K562 (cell line): ENCODE data around the gene CEP68. TPM values are rescaled to one million over a fixed set of nuclear protein-coding genes. Genes with fewer than 3 reads are reported as not detected.
"Not testable (repeated sequence)": the region's sequence is repeated elsewhere in the genome, so short reads cannot be mapped to it uniquely, and the experiment has no call there.

ENCODE experiments used
- ATAC-seq: fragments of 200-7000 bp; cut with Tn5 transposase; 3 replicates; pipeline ENCODE4 v1.9.1; 2020; ENCODE audit warnings: moderate library complexity
- BruUV-seq: library from RNA; stranded (reverse); fragments of 400-500 nt; replicated peaks from 2 replicates; lab custom pipeline; 2021; lab: Mats Ljungman, UMichigan
- CTCF ChIA-PET: fragments of 300-600 bp; formaldehyde crosslinking; extraction: SDS; loops from one replicate; lab custom pipeline; 2021; ENCODE audit warnings: low intra/inter-chr PET ratio; lab: Yijun Ruan, JAX
- POLR2A ChIA-PET: fragments of 300-600, 350-650 bp; sonication (Branson Sonifier 250); formaldehyde crosslinking; extraction: SDS; loops from one replicate; lab custom pipeline; 2021; ENCODE audit warnings: antibody characterized with exemption, inconsistent platforms; lab: Yijun Ruan, JAX
- DNase-seq, 4 experiments: peaks; one replicate each; pipeline versions ENCODE4 v3.0.0 to v3.0.0-alpha.2; 2011 to 2018; ENCODE audit warnings: low spot score in 3 of 4, mixed read lengths in 3 of 4; ENCODE audit errors: extremely low read depth in 1 of 4
- FAIRE-seq: peaks from 2 replicates; lab custom pipeline; 2011; peaks lifted over from hg19 to GRCh38; lab: Jason Lieb, UNC
- H2AFZ ChIP-seq: 2 replicates; pipeline ENCODE4 v1.6.0; 2011; ENCODE audit warnings: low read depth, low read length, control low read depth, inconsistent platforms
- H3K27ac ChIP-seq: fragments of 200-600 bp; 3 replicates; pipeline ENCODE4 v1.8.0; 2011; ENCODE audit warnings: low read depth, mild to moderate bottlenecking, control low read depth, inconsistent platforms, low read length, moderate library complexity, mixed read lengths; ENCODE audit errors: extremely low read depth
- H3K27me3 ChIP-seq, 2 experiments: fragments of 300-600 bp in 1 of 2; 2 replicates in 1 of 2; 3 replicates in 1 of 2; pipeline versions ENCODE4 v1.6.0 to v1.8.0; 2011; ENCODE audit warnings: inconsistent platforms in 2 of 2, low read length in 2 of 2, mild to moderate bottlenecking in 1 of 2, mixed read lengths in 1 of 2, moderate library complexity in 1 of 2; ENCODE audit not compliant: control insufficient read depth in 2 of 2, insufficient read depth in 2 of 2
- H3K36me3 ChIP-seq: fragments of 300-600 bp; 3 replicates; pipeline ENCODE4 v1.8.0; 2011; ENCODE audit warnings: mild to moderate bottlenecking, low read length, inconsistent platforms; ENCODE audit not compliant: control insufficient read depth, insufficient read depth
- H3K4me1 ChIP-seq, 2 experiments: fragments of 200-600 bp in 1 of 2; replicated peaks in 1 of 2; 2 replicates in 1 of 2; 3 replicates in 1 of 2; pipeline versions ENCODE4 v1.5.1 to v1.8.0; 2011; ENCODE audit warnings: inconsistent platforms in 2 of 2, low read length in 2 of 2, mild to moderate bottlenecking in 1 of 2, mixed read lengths in 1 of 2, moderate library complexity in 1 of 2; ENCODE audit not compliant: control insufficient read depth in 2 of 2, insufficient read depth in 2 of 2
- H3K4me2 ChIP-seq: 2 replicates; pipeline ENCODE4 v1.6.1; 2011; ENCODE audit warnings: low read length, control low read depth, inconsistent platforms, mixed read lengths; ENCODE audit not compliant: insufficient read depth
- H3K4me3 ChIP-seq: fragments of 200-600 bp; sonication (generic), shearing (Covaris generic); 2 replicates; pipeline ENCODE4 v1.5.1; 2016; ENCODE audit warnings: control low read depth, inconsistent platforms
- H3K79me2 ChIP-seq: fragments of 200-600 bp; 3 replicates; pipeline ENCODE4 v1.8.0; 2011; ENCODE audit warnings: low read length, inconsistent platforms; ENCODE audit not compliant: control insufficient read depth, insufficient read depth
- H3K9ac ChIP-seq, 2 experiments: 2 replicates each; pipeline versions ENCODE4 v1.6.0 to v1.6.1; 2011; ENCODE audit warnings: low read depth in 2 of 2, low read length in 2 of 2, control low read depth in 1 of 2, inconsistent platforms in 1 of 2, mild to moderate bottlenecking in 1 of 2, mixed read lengths in 1 of 2; ENCODE audit not compliant: insufficient read depth in 1 of 2
- H3K9me1 ChIP-seq: one replicate; pipeline ENCODE4 v1.6.0; 2011; ENCODE audit warnings: inconsistent platforms, mild to moderate bottlenecking, low read length, moderate library complexity; ENCODE audit not compliant: control insufficient read depth, insufficient read depth
- H3K9me3 ChIP-seq: replicated peaks from 2 replicates; pipeline ENCODE4 v1.5.1; 2011; ENCODE audit warnings: low read depth, low read length, inconsistent platforms; ENCODE audit not compliant: control insufficient read depth, insufficient read depth
- H4K20me1 ChIP-seq: replicated peaks from 2 replicates; pipeline ENCODE4 v1.6.1; 2011; ENCODE audit warnings: low read length, inconsistent platforms, mixed read lengths; ENCODE audit not compliant: control insufficient read depth, insufficient read depth
- FUS ChIP-seq: fragments of 200-400 bp; formaldehyde crosslinking; optimal IDR thresholded peaks from 2 replicates; pipeline ENCODE3; 2017; ENCODE audit warnings: low read depth, low read length
- GTF2A2 ChIP-seq: IDR thresholded peaks from 2 replicates; pipeline ENCODE4 v1.6.1; 2016; ENCODE audit warnings: mild to moderate bottlenecking, missing genetic modification characterization, missing compliant biosample characterization
- KDM2B ChIP-seq: fragments of 250-450 bp; sonication (Bioruptor Pico); IDR thresholded peaks from 2 replicates; pipeline ENCODE4 v1.8.0; 2021; ENCODE audit warnings: mild to moderate bottlenecking, moderate library complexity
- NFIC ChIP-seq: fragments of 450-650 bp; IDR thresholded peaks from 2 replicates; pipeline ENCODE4 v1.6.1; 2017; ENCODE audit warnings: mild to moderate bottlenecking, inconsistent platforms
- POLR2H ChIP-seq: IDR thresholded peaks from 2 replicates; pipeline ENCODE4 v1.6.1; 2016; ENCODE audit warnings: missing genetic modification characterization, low read depth, mild to moderate bottlenecking, control low read depth, missing compliant biosample characterization, moderate library complexity
- RBM14 ChIP-seq: fragments of 200-400 bp; formaldehyde crosslinking; IDR thresholded peaks from 2 replicates; pipeline ENCODE4 v1.6.1; 2018; ENCODE audit warnings: low read depth, mild to moderate bottlenecking, low read length, moderate library complexity, borderline replicate concordance; ENCODE audit not compliant: insufficient read depth
- TFAM ChIP-seq: fragments of 250-450 bp; sonication (Bioruptor Pico); conservative IDR thresholded peaks from 2 replicates; pipeline ENCODE4 v1.5.0; 2021; ENCODE audit warnings: mild to moderate bottlenecking, moderate library complexity
- U2AF2 ChIP-seq: fragments of 200-400 bp; formaldehyde crosslinking; optimal IDR thresholded peaks from 2 replicates; pipeline ENCODE3; 2017; ENCODE audit warnings: low read depth, mild to moderate bottlenecking, low read length
- WGBS: fragments of 100-300 bp; shearing (Covaris generic); methylation state at CpG from one replicate; pipeline ENCODE4 v1.1.6; 2016; ENCODE audit warnings: low coverage, mixed read lengths; ENCODE audit not compliant: insufficient coverage; ENCODE audit errors: missing lambda C conversion rate; 5-methylcytosine and 5-hydroxymethylcytosine counted together
- in situ Hi-C: fragments of 300-500 bp; cut with MboI; formaldehyde crosslinking; loops from 4 replicates; pipeline ENCODE4 v1.15.0; 2018; ENCODE audit warnings: inconsistent platforms, mixed read lengths
- intact Hi-C: fragments of 100-400 bp; cut with micrococcal nuclease; formaldehyde crosslinking; loops from 2 replicates; pipeline ENCODE4 v1.14.2; 2022
- polyA plus RNA-seq, 8 experiments: library from polyadenylated mRNA; depleted of rRNA in 4 of 8; stranded (reverse) in 5 of 8; unstranded in 3 of 8; fragments of >200 nt; fragmentation: Nextera tagmentation in 2 of 8; fragmentation: Illumina TruSeq in 1 of 8; extraction: Ambion mirVana in 2 of 8; extraction: Trizol in 1 of 8; gene quantifications; 2 replicates each; pipeline versions ENCODE4 v1.2.1 to v1.2.3, GENCODE V29; 2011 to 2014; ENCODE audit warnings: inconsistent platforms in 1 of 8, missing spikeins in 1 of 8
- total RNA-seq, 7 experiments: library from RNA; depleted of rRNA in 6 of 7; stranded (reverse); fragments of >200 nt in 6 of 7; fragmentation: Illumina TruSeq in 2 of 7; extraction: Trizol in 2 of 7; gene quantifications; 2 replicates each; pipeline versions ENCODE4 v1.2.1 to v1.2.3, GENCODE V29; 2011 to 2021; ENCODE audit warnings: low replicate concordance in 1 of 7
- TF ChIP-seq, protein P1 (sequence below): fragments of 450-650 bp; formaldehyde crosslinking; IDR thresholded peaks from 2 replicates; pipeline ENCODE4 v1.4.0; 2020; ENCODE audit warnings: mild to moderate bottlenecking, mixed read lengths

CEP68 gene
- total and polyA plus RNA-seq, 9 of the 15 experiments (the other 6 are each of a cell fraction or from before 2014, with no cell fraction given), result 1.4 to 8.5 (median 5.2) TPM

DNA sequence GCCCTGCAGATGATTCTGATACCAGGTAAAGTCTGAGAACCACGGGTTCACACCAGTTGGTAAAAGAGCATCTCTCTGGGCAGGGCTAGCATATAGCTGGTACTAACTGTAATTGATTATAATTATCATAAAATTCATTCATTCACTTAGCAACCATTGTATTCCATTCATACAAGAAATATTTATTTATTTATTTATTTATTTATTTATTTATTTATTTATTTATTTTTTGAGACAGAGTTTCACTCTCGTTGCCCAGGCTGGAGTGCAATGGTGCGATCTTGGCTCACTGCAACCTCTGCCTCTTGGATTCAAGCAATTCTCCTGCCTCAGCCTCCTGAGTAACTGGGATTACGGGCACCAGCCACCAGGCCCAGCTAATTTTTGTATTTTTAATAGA lies 22.5 kb upstream of the CEP68 start:
- H3K4me2 ChIP-seq, H3K79me2 ChIP-seq, H3K9me3 ChIP-seq, H3K4me1 ChIP-seq, H3K9ac ChIP-seq, H3K4me3 ChIP-seq, H4K20me1 ChIP-seq, H3K36me3 ChIP-seq, H3K27ac ChIP-seq, DNase-seq, H3K9me1 ChIP-seq, in situ Hi-C loops, H3K27me3 ChIP-seq, H2AFZ ChIP-seq, ATAC-seq, FAIRE-seq, BruUV-seq: not testable (repeated sequence)
- POLR2A ChIA-PET, result interaction anchor here (0.6 to 2.9 kb wide), 4 partner anchors 10 to 272 kb away, joined by 3 to 11 read pairs (median 4); no protein-coding TSS in a partner anchor
- CTCF ChIA-PET, result interaction anchor here (0.7 to 1.8 kb wide), 3 partner anchors 27 to 116 kb away, joined by 3 to 28 read pairs (median 4); no protein-coding TSS in a partner anchor
- 62% methylated on average over 4 of the region's 4 CpGs for WGBS
- intact Hi-C loops, result loop anchor here (2.0 kb wide), 2 partner anchors 55 to 117 kb away; no protein-coding TSS in a partner anchor

DNA sequence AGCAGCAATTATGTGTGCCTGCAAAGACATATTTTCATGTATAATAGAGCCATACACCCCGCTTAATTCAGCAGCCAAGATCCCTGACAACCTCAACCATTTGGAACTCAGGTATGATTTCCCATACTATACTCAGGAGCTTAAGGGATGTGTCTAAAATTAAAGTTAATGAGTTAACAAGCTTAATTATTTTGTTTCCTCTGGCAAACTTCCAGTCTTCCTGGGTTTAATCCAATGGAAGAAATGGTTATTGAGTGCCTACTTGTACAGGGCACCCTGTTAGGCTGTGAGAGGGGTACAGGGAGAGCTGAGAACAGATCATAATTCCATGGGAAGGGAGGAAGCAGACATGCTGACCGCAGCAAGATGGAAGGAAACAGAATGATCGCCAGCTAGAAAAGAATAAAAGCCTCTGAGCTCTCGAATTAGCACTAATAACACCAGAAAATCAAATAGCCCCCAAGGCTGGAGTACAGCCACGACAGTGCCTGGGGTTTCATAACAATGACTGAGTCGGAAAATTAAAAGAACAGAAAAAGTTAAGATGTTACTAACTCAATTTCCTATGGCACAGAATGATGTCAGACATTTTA lies 20.8 kb upstream of the CEP68 start:
- TF ChIP-seq FUS, result no peak
- no peak for TF ChIP-seq GTF2A2
- TF ChIP-seq KDM2B, result no peak
- TF ChIP-seq, protein P1, sequence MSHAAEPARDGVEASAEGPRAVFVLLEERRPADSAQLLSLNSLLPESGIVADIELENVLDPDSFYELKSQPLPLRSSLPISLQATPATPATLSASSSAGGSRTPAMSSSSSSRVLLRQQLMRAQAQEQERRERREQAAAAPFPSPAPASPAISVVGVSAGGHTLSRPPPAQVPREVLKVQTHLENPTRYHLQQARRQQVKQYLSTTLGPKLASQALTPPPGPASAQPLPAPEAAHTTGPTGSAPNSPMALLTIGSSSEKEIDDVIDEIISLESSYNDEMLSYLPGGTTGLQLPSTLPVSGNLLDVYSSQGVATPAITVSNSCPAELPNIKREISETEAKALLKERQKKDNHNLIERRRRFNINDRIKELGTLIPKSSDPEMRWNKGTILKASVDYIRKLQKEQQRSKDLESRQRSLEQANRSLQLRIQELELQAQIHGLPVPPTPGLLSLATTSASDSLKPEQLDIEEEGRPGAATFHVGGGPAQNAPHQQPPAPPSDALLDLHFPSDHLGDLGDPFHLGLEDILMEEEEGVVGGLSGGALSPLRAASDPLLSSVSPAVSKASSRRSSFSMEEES, result no peak
- no peak for TF ChIP-seq U2AF2
- TF ChIP-seq POLR2H, result no peak
- TF ChIP-seq NFIC, result no peak
- TF ChIP-seq TFAM (CRISPR knock-in tag), result no peak
- no peak for TF ChIP-seq RBM14
- Histone ChIP-seq H3K9me1 (no peaks in the 10 kb centered on the region), H3K9me3 (no peaks in the 10 kb centered on the region), H2AFZ (no peak overlapping the region), H3K27me3 (no peaks in the 10 kb centered on the region), H3K27ac (no peak overlapping the region), H3K79me2 (no peaks in the 10 kb centered on the region), H3K36me3 (no peaks in the 10 kb centered on the region; the same call in 2 of the 3 replicates), H3K9ac (no peak overlapping the region), H4K20me1 (no peaks in the 10 kb centered on the region), H3K4me1 (peaks cover under 1 to 5% of the 10 kb centered on the region in 2 experiments; a peak in 1 of 5 replicates), H3K4me2 (no peak overlapping the region), H3K4me3 (no peak overlapping the region)
- no TSS peak for BruUV-seq
- ATAC-seq (no peak), DNase-seq (no peak), FAIRE-seq (no peak)
- POLR2A ChIA-PET, result interaction anchor here (0.6 to 2.9 kb wide), 3 partner anchors 10 to 181 kb away, joined by 3 to 11 read pairs (median 3); no protein-coding TSS in a partner anchor
- in situ Hi-C loops (no loop called here), intact Hi-C loops (no loop called here)
- CTCF ChIA-PET, result no interaction called here
- 25% methylated on average over 6 of the region's 6 CpGs for WGBS
